ENCODE data around the gene AATK. TPM values are rescaled to one million over a fixed set of nuclear protein-coding genes. Genes with fewer than 3 reads are reported as not detected.

The AATK gene
- total RNA-seq, 6 donors from 2014 or later = 39.2 to 144 (median 92.2) TPM

GRCh38 chr17:81206657-81207056, 40.6 kb upstream of the AATK start:
- DNase-seq = peak in 1 of 2 donors; percentile 74
- peaks cover 0 to 14% (median 5%) of the 10 kb centered on the region in 4 donors for H3K36me3 ChIP-seq
- ATAC-seq (ENCODE audit: low FRiP score in 2 of 2) = no peak
- H3K27me3 ChIP-seq = no peaks in the 10 kb centered on the region
- H3K27ac ChIP-seq = no peak overlapping the region
- WGBS, 2 donors = 89 to 94% methylated on average over 11 to 12 of the region's 12 CpGs
- H3K4me1 ChIP-seq = no peaks in the 10 kb centered on the region
- H3K9me3 ChIP-seq = no peaks in the 10 kb centered on the region
- TF ChIP-seq, protein P1, sequence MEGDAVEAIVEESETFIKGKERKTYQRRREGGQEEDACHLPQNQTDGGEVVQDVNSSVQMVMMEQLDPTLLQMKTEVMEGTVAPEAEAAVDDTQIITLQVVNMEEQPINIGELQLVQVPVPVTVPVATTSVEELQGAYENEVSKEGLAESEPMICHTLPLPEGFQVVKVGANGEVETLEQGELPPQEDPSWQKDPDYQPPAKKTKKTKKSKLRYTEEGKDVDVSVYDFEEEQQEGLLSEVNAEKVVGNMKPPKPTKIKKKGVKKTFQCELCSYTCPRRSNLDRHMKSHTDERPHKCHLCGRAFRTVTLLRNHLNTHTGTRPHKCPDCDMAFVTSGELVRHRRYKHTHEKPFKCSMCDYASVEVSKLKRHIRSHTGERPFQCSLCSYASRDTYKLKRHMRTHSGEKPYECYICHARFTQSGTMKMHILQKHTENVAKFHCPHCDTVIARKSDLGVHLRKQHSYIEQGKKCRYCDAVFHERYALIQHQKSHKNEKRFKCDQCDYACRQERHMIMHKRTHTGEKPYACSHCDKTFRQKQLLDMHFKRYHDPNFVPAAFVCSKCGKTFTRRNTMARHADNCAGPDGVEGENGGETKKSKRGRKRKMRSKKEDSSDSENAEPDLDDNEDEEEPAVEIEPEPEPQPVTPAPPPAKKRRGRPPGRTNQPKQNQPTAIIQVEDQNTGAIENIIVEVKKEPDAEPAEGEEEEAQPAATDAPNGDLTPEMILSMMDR (IDR thresholded peaks at IDR 0.05) = no peak
- TF ChIP-seq POLR2AphosphoS5 (IDR thresholded peaks at IDR 0.05) (no peak), POLR2A (IDR thresholded peaks at IDR 0.05) (no peak), EP300 (IDR thresholded peaks at IDR 0.05) (no peak)
- no peak overlapping the region for H3K4me3 ChIP-seq

- H3K36me3 ChIP-seq = peaks cover 0 to 14% (median 5%) of the 10 kb centered on the region in 4 donors
- WGBS, 2 donors = 93 to 94% methylated on average over 4 of the region's 4 CpGs
- no peak overlapping the region for H3K27ac ChIP-seq
Measured at GRCh38 chr17:81206166-81206565, 40.1 kb upstream of the AATK start.

GRCh38 chr17:81204578-81204977, 38.6 kb upstream of the AATK start:
- Histone ChIP-seq H3K4me1 (peaks cover 0 to 10% (median 5%) of the 10 kb centered on the region in 4 donors), H3K27me3 (no peaks in the 10 kb centered on the region), H3K36me3 (peaks cover 0 to 14% (median 5%) of the 10 kb centered on the region in 4 donors), H3K4me3 (no peak overlapping the region), H3K9me3 (no peaks in the 10 kb centered on the region), H3K27ac (no peak overlapping the region)
- TF ChIP-seq, protein P1 (IDR thresholded peaks at IDR 0.05) = no peak
- no peak for TF ChIP-seq POLR2AphosphoS5 (IDR thresholded peaks at IDR 0.05)
- TF ChIP-seq POLR2A (IDR thresholded peaks at IDR 0.05) = no peak
- no peak for TF ChIP-seq EP300 (IDR thresholded peaks at IDR 0.05)
- ATAC-seq (ENCODE audit: low FRiP score in 2 of 2) = no peak
- 84 to 93% methylated on average over 9 to 10 of the region's 10 CpGs for WGBS, 2 donors
- peak in 1 of 2 donors; percentile 54 for DNase-seq

More at GRCh38 chr17:81206166-81206565, 40.1 kb upstream of the AATK start:
- DNase-seq = no peak
- Histone ChIP-seq H3K9me3 (no peaks in the 10 kb centered on the region), H3K4me1 (no peaks in the 10 kb centered on the region), H3K27me3 (no peaks in the 10 kb centered on the region), H3K4me3 (no peak overlapping the region)
- TF ChIP-seq, protein P1 (IDR thresholded peaks at IDR 0.05) = no peak
- no peak for TF ChIP-seq EP300 (IDR thresholded peaks at IDR 0.05)
- TF ChIP-seq POLR2AphosphoS5 (IDR thresholded peaks at IDR 0.05) = no peak
- no peak for TF ChIP-seq POLR2A (IDR thresholded peaks at IDR 0.05)
- ATAC-seq (ENCODE audit: low FRiP score in 2 of 2) = no peak

DNA sequence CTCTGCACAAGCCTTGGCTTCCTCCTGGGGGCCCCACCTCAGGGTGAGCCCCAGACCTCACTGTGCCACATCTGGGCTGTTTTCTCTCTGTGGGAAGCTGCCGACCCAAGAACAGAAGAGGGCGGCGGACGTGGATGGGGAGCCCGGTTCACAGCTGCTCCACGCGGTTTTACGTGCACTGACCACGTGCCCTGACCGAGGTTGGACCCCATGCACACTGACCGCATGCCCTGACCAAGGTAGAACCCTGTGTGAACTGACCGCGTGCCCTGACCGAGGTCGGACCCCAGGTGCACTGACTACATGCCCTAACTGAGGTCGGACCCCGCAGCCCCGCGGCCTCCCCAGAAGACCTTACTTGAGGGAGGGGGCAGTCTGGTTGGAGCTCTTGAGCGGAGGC, 37.1 kb upstream of the AATK start:
- Histone ChIP-seq H3K27me3 (no peaks in the 10 kb centered on the region), H3K36me3 (peaks cover 0 to 14% (median 5%) of the 10 kb centered on the region in 4 donors), H3K4me1 (peaks cover 4 to 23% (median 14%) of the 10 kb centered on the region in 4 donors), H3K27ac (no peak overlapping the region), H3K4me3 (no peak overlapping the region), H3K9me3 (no peaks in the 10 kb centered on the region)
- WGBS, 2 donors = 92 to 95% methylated on average over 15 to 20 of the region's 20 CpGs
- DNase-seq = peak in 1 of 2 donors; percentile 76
- no peak for ATAC-seq (ENCODE audit: low FRiP score in 2 of 2)
- TF ChIP-seq, protein P1 (IDR thresholded peaks at IDR 0.05) = no peak
- TF ChIP-seq POLR2AphosphoS5 (IDR thresholded peaks at IDR 0.05) (no peak), EP300 (IDR thresholded peaks at IDR 0.05) (no peak), POLR2A (IDR thresholded peaks at IDR 0.05) (no peak)

GRCh38 chr17:81202318-81202717, 36.3 kb upstream of the AATK start:
- no peak for TF ChIP-seq POLR2A (IDR thresholded peaks at IDR 0.05)
- TF ChIP-seq, protein P1 (IDR thresholded peaks at IDR 0.05) = no peak
- no peak for TF ChIP-seq EP300 (IDR thresholded peaks at IDR 0.05)
- no peak for TF ChIP-seq POLR2AphosphoS5 (IDR thresholded peaks at IDR 0.05)
- ATAC-seq (ENCODE audit: low FRiP score in 2 of 2) (no peak), DNase-seq (peak in 1 of 2 donors; percentile 69)
- Histone ChIP-seq H3K36me3 (peaks cover 0 to 14% (median 5%) of the 10 kb centered on the region in 4 donors), H3K27ac (no peak overlapping the region), H3K9me3 (no peaks in the 10 kb centered on the region), H3K27me3 (no peaks in the 10 kb centered on the region), H3K4me3 (no peak overlapping the region), H3K4me1 (peaks cover 4 to 31% (median 19%) of the 10 kb centered on the region in 4 donors)
- 97 to 100% methylated on average over 4 to 10 of the region's 10 CpGs for WGBS, 2 donors

Measured in upper lobe of left lung (tissue), 6 donors.